HCT116 (cell line): ENCODE data around the gene GABRR3.
A peak's percentile ranks its signal among the peaks of the same experiment; 100 is the strongest.

Experiments
- JUND ChIP-seq: IDR thresholded peaks from 2 replicates; pipeline ENCODE4 v1.6.1; 2012
- POLR2AphosphoS5 ChIP-seq: IDR thresholded peaks from 2 replicates; pipeline ENCODE4 v1.6.1; 2011; ENCODE audit warnings: mild to moderate bottlenecking, low read depth, low read length, moderate library complexity
- TF ChIP-seq, protein P1 (sequence below), 3 experiments: fragments of 200-600 bp in 1 of 3; sonication (generic) in 1 of 3; IDR thresholded peaks in 2 of 3; conservative IDR thresholded peaks in 1 of 3; 2 replicates each; pipeline ENCODE4 v1.5.1; 2012 to 2017; ENCODE audit warnings: low read depth in 2 of 3, low read length in 2 of 3, antibody characterized with exemption in 1 of 3, borderline replicate concordance in 1 of 3, control low read depth in 1 of 3, mild to moderate bottlenecking in 1 of 3, mixed read lengths in 1 of 3, mixed run types in 1 of 3, moderate library complexity in 1 of 3; ENCODE audit not compliant: insufficient read depth in 1 of 3

- no peak for TF ChIP-seq JUND
- TF ChIP-seq POLR2AphosphoS5: no peak
- TF ChIP-seq, protein P1, sequence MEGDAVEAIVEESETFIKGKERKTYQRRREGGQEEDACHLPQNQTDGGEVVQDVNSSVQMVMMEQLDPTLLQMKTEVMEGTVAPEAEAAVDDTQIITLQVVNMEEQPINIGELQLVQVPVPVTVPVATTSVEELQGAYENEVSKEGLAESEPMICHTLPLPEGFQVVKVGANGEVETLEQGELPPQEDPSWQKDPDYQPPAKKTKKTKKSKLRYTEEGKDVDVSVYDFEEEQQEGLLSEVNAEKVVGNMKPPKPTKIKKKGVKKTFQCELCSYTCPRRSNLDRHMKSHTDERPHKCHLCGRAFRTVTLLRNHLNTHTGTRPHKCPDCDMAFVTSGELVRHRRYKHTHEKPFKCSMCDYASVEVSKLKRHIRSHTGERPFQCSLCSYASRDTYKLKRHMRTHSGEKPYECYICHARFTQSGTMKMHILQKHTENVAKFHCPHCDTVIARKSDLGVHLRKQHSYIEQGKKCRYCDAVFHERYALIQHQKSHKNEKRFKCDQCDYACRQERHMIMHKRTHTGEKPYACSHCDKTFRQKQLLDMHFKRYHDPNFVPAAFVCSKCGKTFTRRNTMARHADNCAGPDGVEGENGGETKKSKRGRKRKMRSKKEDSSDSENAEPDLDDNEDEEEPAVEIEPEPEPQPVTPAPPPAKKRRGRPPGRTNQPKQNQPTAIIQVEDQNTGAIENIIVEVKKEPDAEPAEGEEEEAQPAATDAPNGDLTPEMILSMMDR (IDR thresholded peaks at IDR 0.05 in 2 of 3, conservative IDR thresholded peaks at IDR 0.05 in 1 of 3; ENCODE audit: borderline replicate concordance in 1 of 3, insufficient read depth in 1 of 3, low read depth in 2 of 3, low read length in 2 of 3): peak; percentile 3 to 23 (median 18); a peak in 2 of 6 replicates
Measured at GRCh38 chr3:97975466-97975865, 59.6 kb downstream of the GABRR3 start.
